ENCODE data around the gene CTNNBIP1.
"Not testable (repeated sequence)": the region's sequence is repeated elsewhere in the genome, so short reads cannot be mapped to it uniquely, and the experiment has no call there.

The CTNNBIP1 gene

GRCh38 chr1:9805006-9805508, 105.0 kb downstream of the CTNNBIP1 start:
- no peak for DNase-seq (ENCODE audit: low read depth in 2 of 2)

- not testable (repeated sequence) for DNase-seq (ENCODE audit: low read depth in 2 of 2)
Measured at GRCh38 chr1:9803003-9803918, 106.8 kb downstream of the CTNNBIP1 start.

GRCh38 chr1:9801909-9802308, 108.2 kb downstream of the CTNNBIP1 start:
- no peak for DNase-seq (ENCODE audit: low read depth in 2 of 2)

All from activated CD8-positive, alpha-beta memory T cell treated with anti-CD3 and anti-CD28 coated beads for 4 hours (primary cell).